HepG2 (cell line): ENCODE measurements around the gene SESN3. TPM values are rescaled to one million over a fixed set of nuclear protein-coding genes. Genes with fewer than 3 reads are reported as not detected.

Experiments
- ATAC-seq: fragments of 200-7000 bp; cut with Tn5 transposase; 3 replicates; pipeline ENCODE4 v1.9.1; 2020; ENCODE audit warnings: mild to moderate bottlenecking, moderate library complexity
- BruUV-seq: library from RNA; stranded (reverse); fragments of 400-500 nt; replicated peaks from 2 replicates; lab custom pipeline; 2021; lab: Mats Ljungman, UMichigan
- CTCF ChIA-PET: fragments of 300-600 bp; formaldehyde crosslinking; extraction: SDS; loops from one replicate; lab custom pipeline; 2021; ENCODE audit warnings: low total read pairs, inconsistent platforms, low intra/inter-chr PET ratio; lab: Yijun Ruan, JAX
- POLR2A ChIA-PET: fragments of 350-600 bp; sonication (Branson Sonifier 250); formaldehyde crosslinking; loops from one replicate; lab custom pipeline; 2020; ENCODE audit warnings: antibody characterized with exemption, inconsistent platforms; lab: Yijun Ruan, JAX
- DNase-seq: peaks from one replicate; pipeline ENCODE4 v3.0.0-alpha.2; 2015; ENCODE audit warnings: low spot score
- FAIRE-seq: peaks from 3 replicates; lab custom pipeline; 2011; peaks lifted over from hg19 to GRCh38; lab: Jason Lieb, UNC
- H2AFZ ChIP-seq: one replicate; pipeline ENCODE4 v1.6.1; 2011; ENCODE audit warnings: low read length, inconsistent platforms
- H3K27ac ChIP-seq: fragments of 300-600 bp; 3 replicates; pipeline ENCODE4 v1.8.0; 2011; ENCODE audit warnings: mixed run types, mild to moderate bottlenecking, mixed read lengths, low read length, inconsistent platforms; ENCODE audit not compliant: insufficient read depth; ENCODE audit errors: extremely low read length
- H3K27me3 ChIP-seq, 2 experiments: fragments of 200-600 bp in 1 of 2; 2 replicates in 1 of 2; 3 replicates in 1 of 2; pipeline versions ENCODE4 v1.6.0 to v1.8.0; 2011; ENCODE audit warnings: low read length in 2 of 2, mild to moderate bottlenecking in 2 of 2, moderate library complexity in 2 of 2, inconsistent platforms in 1 of 2; ENCODE audit not compliant: insufficient read depth in 2 of 2, control insufficient read depth in 1 of 2
- H3K36me3 ChIP-seq, 2 experiments: fragments of 200-600 bp in 1 of 2; replicated peaks in 1 of 2; 2 replicates in 1 of 2; 3 replicates in 1 of 2; pipeline versions ENCODE4 v1.5.1 to v1.8.0; 2011; ENCODE audit warnings: low read length in 2 of 2, inconsistent platforms in 1 of 2; ENCODE audit not compliant: insufficient read depth in 2 of 2, control insufficient read depth in 1 of 2
- H3K4me1 ChIP-seq: 2 replicates; pipeline ENCODE4 v1.5.1; 2012; ENCODE audit warnings: low read length, inconsistent platforms; ENCODE audit not compliant: insufficient read depth
- H3K4me2 ChIP-seq: 2 replicates; pipeline ENCODE4 v1.6.0; 2011; ENCODE audit warnings: low read depth, low read length, inconsistent platforms
- H3K4me3 ChIP-seq, 3 experiments: fragments of 200-600 bp in 1 of 3; sonication (generic), shearing (Covaris generic) in 1 of 3; replicated peaks in 1 of 3; 2 replicates each; pipeline ENCODE4 v1.5.1; 2011 to 2016; ENCODE audit warnings: low read length in 3 of 3, inconsistent platforms in 2 of 3, low read depth in 2 of 3, mild to moderate bottlenecking in 2 of 3, control low read depth in 1 of 3, mixed read lengths in 1 of 3; ENCODE audit not compliant: insufficient read depth in 1 of 3
- H3K79me2 ChIP-seq: one replicate; pipeline ENCODE4 v1.6.1; 2011; ENCODE audit warnings: low read length, inconsistent platforms; ENCODE audit not compliant: insufficient read depth
- H3K9ac ChIP-seq: 2 replicates; pipeline ENCODE4 v1.6.0; 2011; ENCODE audit warnings: mild to moderate bottlenecking, low read depth, low read length, inconsistent platforms; ENCODE audit not compliant: insufficient read depth
- H3K9me3 ChIP-seq: 2 replicates; pipeline ENCODE4 v1.5.1; 2012; ENCODE audit warnings: mild to moderate bottlenecking, low read length
- H4K20me1 ChIP-seq: 2 replicates; pipeline ENCODE4 v1.6.0; 2011; ENCODE audit warnings: inconsistent platforms, mild to moderate bottlenecking, low read length, moderate library complexity; ENCODE audit not compliant: insufficient read depth
- KDM3A ChIP-seq: IDR thresholded peaks from 2 replicates; pipeline ENCODE4 v1.6.1; 2018; ENCODE audit warnings: low read depth, missing compliant biosample characterization
- KMT2A ChIP-seq: sonication (generic); formaldehyde crosslinking; IDR thresholded peaks from 2 replicates; pipeline ENCODE4 v1.4.0; 2020; ENCODE audit warnings: missing genetic modification reagents
- MTF1 ChIP-seq: sonication (generic); formaldehyde crosslinking; IDR thresholded peaks from 2 replicates; pipeline ENCODE4 v1.5.0; 2020; ENCODE audit warnings: missing genetic modification reagents
- PAF1 ChIP-seq: IDR thresholded peaks from 2 replicates; pipeline ENCODE4 v1.6.1; 2016; ENCODE audit warnings: missing genetic modification reagents, missing compliant biosample characterization
- POLR2AphosphoS2 ChIP-seq: IDR thresholded peaks from 2 replicates; pipeline ENCODE4 v1.6.1; 2011; ENCODE audit warnings: low read depth, low read length, improper control_type of control experiment
- SOX6 ChIP-seq, 2 experiments: fragments of 450-650 bp in 1 of 2; sonication (generic) in 1 of 2; formaldehyde crosslinking in 1 of 2; IDR thresholded peaks; 2 replicates each; pipeline versions ENCODE4 v1.4.0 to v1.6.1; 2017 to 2020; ENCODE audit warnings: antibody characterized with exemption in 1 of 2, mild to moderate bottlenecking in 1 of 2, missing genetic modification reagents in 1 of 2
- TCF7L2 ChIP-seq: IDR thresholded peaks from 2 replicates; pipeline ENCODE4 v1.6.1; 2011; ENCODE audit warnings: mild to moderate bottlenecking, low read depth, low read length, moderate library complexity
- TFE3 ChIP-seq: IDR thresholded peaks from 2 replicates; pipeline ENCODE4 v1.6.1; 2016
- ZBTB1 ChIP-seq: sonication (generic); formaldehyde crosslinking; IDR thresholded peaks from 2 replicates; pipeline ENCODE4 v1.4.0; 2020; ENCODE audit warnings: missing genetic modification reagents, borderline replicate concordance
- ZBTB46 ChIP-seq: sonication (generic); formaldehyde crosslinking; IDR thresholded peaks from 2 replicates; pipeline ENCODE4 v1.4.0; 2020; ENCODE audit warnings: mild to moderate bottlenecking, missing genetic modification reagents, borderline replicate concordance
- ZNF451 ChIP-seq: sonication (generic); formaldehyde crosslinking; IDR thresholded peaks from 2 replicates; pipeline ENCODE4 v1.5.0; 2020; ENCODE audit warnings: mild to moderate bottlenecking, missing genetic modification reagents
- ZNF781 ChIP-seq: sonication (generic); formaldehyde crosslinking; IDR thresholded peaks from 2 replicates; pipeline ENCODE4 v1.5.1; 2020; ENCODE audit warnings: borderline replicate concordance, mild to moderate bottlenecking, missing genetic modification reagents; ENCODE audit errors: not compliant biosample characterization
- ZSCAN25 ChIP-seq: sonication (generic); formaldehyde crosslinking; IDR thresholded peaks from 2 replicates; pipeline ENCODE4 v1.8.0; 2022; ENCODE audit warnings: mild to moderate bottlenecking, missing genetic modification reagents
- WGBS: methylation state at CpG from one replicate; pipeline ENCODE4 v1.1.6; 2017; ENCODE audit warnings: low lambda C conversion rate; 5-methylcytosine and 5-hydroxymethylcytosine counted together
- in situ Hi-C: cut with HindIII; loops from 2 replicates; pipeline ENCODE4 v1.10.0; 2017; ENCODE audit warnings: low pct_unique_long_range_greater_than_20kb; ENCODE audit not compliant: extremely low pct_ligation_motif_present
- intact Hi-C: fragments of 100-400 bp; cut with micrococcal nuclease; formaldehyde crosslinking; loops from one replicate; pipeline ENCODE4 v1.10.0; 2022; ENCODE audit not compliant: unreplicated experiment
- polyA plus RNA-seq, 8 experiments: library from polyadenylated mRNA; depleted of rRNA in 3 of 8; stranded (reverse) in 7 of 8; unstranded in 1 of 8; fragments of >200 nt; fragmentation: Illumina TruSeq in 4 of 8; extraction: Trizol in 4 of 8; gene quantifications; 2 replicates each; pipeline versions ENCODE4 v1.2.1 to v1.2.3, GENCODE V29; 2011 to 2016; ENCODE audit warnings: low read depth in 4 of 8, missing spikeins in 1 of 8, mixed read lengths in 1 of 8; ENCODE audit not compliant: insufficient read depth in 1 of 8
- total RNA-seq, 5 experiments: library from RNA; depleted of rRNA; stranded (reverse); fragments of >200 nt; fragmentation: Illumina TruSeq; extraction: Trizol; gene quantifications; 2 replicates each; pipeline ENCODE4 v1.2.3, GENCODE V29; 2016; ENCODE audit warnings: low read depth in 1 of 5

Gene SESN3
- total and polyA plus RNA-seq, 2 of the 13 experiments (the other 11 are each of a cell fraction or from before 2014, with no cell fraction given): 0.53 to 0.86 TPM

GRCh38 chr11:95145430-95146060 lies 85.5 kb downstream of the SESN3 start (continued):
- TF ChIP-seq POLR2AphosphoS2 (no peak), TCF7L2 (no peak)

- POLR2A ChIA-PET: no interaction called here
- intact Hi-C loops: loop anchor here (10.0 kb wide), 1 partner anchor 170 kb away; the partner anchor contains the start of genes CWC15 and KDM4D
- no peak overlapping the region for H3K4me3 ChIP-seq
Measured at GRCh38 chr11:95144313-95145235, 86.4 kb downstream of the SESN3 start.

More at GRCh38 chr11:95144313-95145235, 86.4 kb downstream of the SESN3 start:
- Histone ChIP-seq H3K79me2 (no peaks in the 10 kb centered on the region), H3K36me3 (no peaks in the 10 kb centered on the region), H4K20me1 (no peaks in the 10 kb centered on the region), H3K27ac (no peak overlapping the region), H2AFZ (no peak overlapping the region), H3K9ac (no peak overlapping the region), H3K4me1 (peaks cover 23% of the 10 kb centered on the region), H3K27me3 (peaks cover 0 to 4% of the 10 kb centered on the region in 2 experiments; a peak in 2 of 5 replicates), H3K4me2 (no peak overlapping the region), H3K9me3 (no peaks in the 10 kb centered on the region)
- ATAC-seq: no peak
- no peak for DNase-seq
- no peak for TF ChIP-seq SOX6 (IDR thresholded peaks at IDR 0.05)
- TF ChIP-seq SOX6 (CRISPR knock-in tag; IDR thresholded peaks at IDR 0.05): no peak
- no peak for TF ChIP-seq KDM3A (CRISPR knock-in tag)
- no peak for TF ChIP-seq ZSCAN25
- TF ChIP-seq KMT2A (CRISPR knock-in tag): no peak
- TF ChIP-seq TFE3 (CRISPR knock-in tag): no peak
- no peak for TF ChIP-seq ZNF451 (CRISPR knock-in tag)
- TF ChIP-seq MTF1 (CRISPR knock-in tag): no peak
- TF ChIP-seq ZBTB46 (CRISPR knock-in tag): no peak
- TF ChIP-seq ZNF781 (CRISPR knock-in tag): no peak
- TF ChIP-seq ZBTB1: no peak
- no peak for TF ChIP-seq PAF1 (CRISPR knock-in tag)
- in situ Hi-C loops: loop anchor here (25.0 kb wide), 1 partner anchor 532 kb away; no protein-coding TSS in a partner anchor
- FAIRE-seq: no peak
- CTCF ChIA-PET: no interaction called here
- WGBS: 65% methylated on average over 5 of the region's 7 CpGs
- no TSS peak for BruUV-seq
